Thoracic aorta (tissue), 2 donors: Measurements from ENCODE around the gene FLCN. TPM values are rescaled to one million over a fixed set of nuclear protein-coding genes. Genes with fewer than 3 reads are reported as not detected.

ENCODE experiments used
- ATAC-seq: fragments of 150-250 bp; one replicate; pipeline ENCODE4 v1.8.0; 2017; ENCODE audit warnings: low read depth; ENCODE audit not compliant: insufficient number of reproducible peaks, low FRiP score
- DNase-seq: peaks from one replicate; pipeline ENCODE4 v3.0.0-alpha.2; 2020; ENCODE audit warnings: low spot score
- H3K27ac ChIP-seq, 2 donors: fragments of 200-600 bp; sonication (generic); 1 replicate in 1 of 2; 2 replicates in 1 of 2; pipeline ENCODE4 v1.5.1; 2016; ENCODE audit warnings: mild to moderate bottlenecking in 2 of 2, moderate library complexity in 2 of 2
- H3K27me3 ChIP-seq: fragments of 200-600 bp; sonication (generic); replicated peaks from 2 replicates; pipeline ENCODE4 v1.6.0; 2016; ENCODE audit warnings: mild to moderate bottlenecking; ENCODE audit not compliant: insufficient read depth
- H3K36me3 ChIP-seq: fragments of 200-600 bp; sonication (generic); one replicate; pipeline ENCODE4 v1.5.1; 2016
- H3K4me1 ChIP-seq, 2 donors: fragments of 200-600 bp; sonication (generic); 1 replicate in 1 of 2; 2 replicates in 1 of 2; pipeline versions ENCODE4 v1.5.1 to v1.6.0; 2016; ENCODE audit warnings: low read depth in 2 of 2, mild to moderate bottlenecking in 1 of 2; ENCODE audit not compliant: control insufficient read depth in 1 of 2
- H3K4me3 ChIP-seq: fragments of 200-600 bp; sonication (generic); 2 replicates; pipeline ENCODE4 v1.5.1; 2016; ENCODE audit warnings: mild to moderate bottlenecking
- H3K9me3 ChIP-seq: fragments of 200-600 bp; sonication (generic); 2 replicates; pipeline ENCODE4 v1.5.1; 2016
- CTCF ChIP-seq: fragments of 200-600 bp; sonication (generic); IDR thresholded peaks from one replicate; pipeline ENCODE4 v1.5.1; 2019; ENCODE audit warnings: antibody characterized with exemption
- total RNA-seq, 2 donors: library from RNA; depleted of rRNA; stranded (reverse); fragments of >200 nt; gene quantifications; one replicate each; pipeline versions ENCODE4 v1.1.0 to v1.2.3, GENCODE V29; 2016

The FLCN gene
- total RNA-seq, 2 donors from 2014 or later = 64.3 to 123 TPM

DNA sequence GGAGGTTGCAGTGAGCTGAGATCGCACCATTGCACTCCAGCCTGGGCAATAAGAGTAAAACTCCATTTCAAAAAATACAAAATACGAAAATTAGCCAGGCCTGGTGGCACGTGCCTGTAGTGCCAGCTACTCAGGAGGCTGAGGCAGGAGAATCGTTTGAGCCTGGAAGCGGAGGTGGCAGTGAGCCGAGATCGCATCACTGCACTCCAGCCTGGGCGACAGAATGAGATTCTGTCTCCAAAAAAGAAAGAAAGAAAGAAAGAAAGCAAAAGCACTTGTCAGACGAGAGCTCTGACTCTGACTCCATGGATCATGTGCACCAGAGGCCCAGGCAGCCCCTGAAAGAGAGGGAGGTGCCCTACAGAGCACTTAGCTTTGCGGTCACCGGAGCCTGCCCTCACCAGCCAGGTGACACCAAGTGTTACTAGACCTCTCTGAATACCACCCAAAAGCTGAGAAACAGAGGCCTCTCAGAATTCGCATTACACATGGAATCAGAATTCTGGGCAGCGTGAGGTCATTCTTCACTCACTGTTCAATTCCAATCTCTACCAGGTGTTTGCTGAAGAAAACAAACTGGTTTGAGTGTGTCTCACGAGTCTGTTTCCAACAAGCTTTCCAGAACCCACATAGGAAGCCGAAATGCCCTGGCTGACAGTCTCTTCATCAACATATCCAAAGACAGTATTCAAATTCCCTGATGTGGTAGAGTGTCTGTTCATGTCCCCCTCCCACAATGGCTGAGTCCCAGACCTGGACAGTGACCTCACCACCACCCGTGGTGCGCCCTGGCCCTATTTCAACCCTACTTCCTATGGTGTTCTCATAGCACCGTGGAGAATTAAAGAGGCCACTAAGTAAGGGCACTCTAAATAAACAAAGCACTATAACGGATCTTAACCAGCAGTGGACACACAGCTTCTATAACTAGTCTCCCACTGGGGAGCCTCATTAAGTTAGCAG is 1.5 kb downstream of the FLCN start:
- no peaks in the 10 kb centered on the region for H3K27me3 ChIP-seq
- TF ChIP-seq CTCF = no peak
- ATAC-seq (no peak), DNase-seq (no peak)
- H3K27ac ChIP-seq = peak overlapping the region in 1 of 2 donors; percentile 7
- H3K4me3 ChIP-seq = peak overlapping the region; percentile 99
- peaks cover 0 to 33% of the 10 kb centered on the region in 2 donors for H3K4me1 ChIP-seq
- no peaks in the 10 kb centered on the region for H3K9me3 ChIP-seq
- H3K36me3 ChIP-seq = peaks cover 17% of the 10 kb centered on the region

DNA sequence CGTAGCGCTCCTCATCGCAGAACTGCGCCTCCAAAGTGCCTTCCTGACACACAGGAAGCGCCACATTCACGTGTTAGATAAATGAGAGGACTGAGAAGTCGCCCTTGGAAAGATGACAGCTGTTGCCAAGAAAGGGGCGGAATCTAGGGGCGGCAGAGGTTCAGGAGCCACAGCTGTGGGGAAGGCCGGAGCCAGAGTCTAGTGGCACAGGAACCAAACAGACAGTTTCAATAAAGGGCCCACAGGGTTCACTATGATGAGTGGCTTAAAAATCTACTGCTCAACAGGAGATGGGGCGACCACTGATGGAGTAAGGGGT is 4.7 kb downstream of the FLCN start:
- no peak for ATAC-seq
- Histone ChIP-seq H3K9me3 (no peaks in the 10 kb centered on the region), H3K36me3 (peaks cover 45% of the 10 kb centered on the region), H3K27ac (no peak overlapping the region), H3K4me3 (no peak overlapping the region), H3K27me3 (no peaks in the 10 kb centered on the region), H3K4me1 (peaks cover 0 to 36% of the 10 kb centered on the region in 2 donors)
- DNase-seq = no peak
- no peak for TF ChIP-seq CTCF

GRCh38 chr17:17231621-17232302 is 5.2 kb downstream of the FLCN start:
- Histone ChIP-seq H3K4me1 (peaks cover 0 to 36% of the 10 kb centered on the region in 2 donors), H3K4me3 (no peak overlapping the region), H3K27me3 (no peaks in the 10 kb centered on the region), H3K27ac (no peak overlapping the region), H3K36me3 (peaks cover 50% of the 10 kb centered on the region), H3K9me3 (no peaks in the 10 kb centered on the region)
- DNase-seq = no peak
- TF ChIP-seq CTCF = no peak
- ATAC-seq = no peak

DNA sequence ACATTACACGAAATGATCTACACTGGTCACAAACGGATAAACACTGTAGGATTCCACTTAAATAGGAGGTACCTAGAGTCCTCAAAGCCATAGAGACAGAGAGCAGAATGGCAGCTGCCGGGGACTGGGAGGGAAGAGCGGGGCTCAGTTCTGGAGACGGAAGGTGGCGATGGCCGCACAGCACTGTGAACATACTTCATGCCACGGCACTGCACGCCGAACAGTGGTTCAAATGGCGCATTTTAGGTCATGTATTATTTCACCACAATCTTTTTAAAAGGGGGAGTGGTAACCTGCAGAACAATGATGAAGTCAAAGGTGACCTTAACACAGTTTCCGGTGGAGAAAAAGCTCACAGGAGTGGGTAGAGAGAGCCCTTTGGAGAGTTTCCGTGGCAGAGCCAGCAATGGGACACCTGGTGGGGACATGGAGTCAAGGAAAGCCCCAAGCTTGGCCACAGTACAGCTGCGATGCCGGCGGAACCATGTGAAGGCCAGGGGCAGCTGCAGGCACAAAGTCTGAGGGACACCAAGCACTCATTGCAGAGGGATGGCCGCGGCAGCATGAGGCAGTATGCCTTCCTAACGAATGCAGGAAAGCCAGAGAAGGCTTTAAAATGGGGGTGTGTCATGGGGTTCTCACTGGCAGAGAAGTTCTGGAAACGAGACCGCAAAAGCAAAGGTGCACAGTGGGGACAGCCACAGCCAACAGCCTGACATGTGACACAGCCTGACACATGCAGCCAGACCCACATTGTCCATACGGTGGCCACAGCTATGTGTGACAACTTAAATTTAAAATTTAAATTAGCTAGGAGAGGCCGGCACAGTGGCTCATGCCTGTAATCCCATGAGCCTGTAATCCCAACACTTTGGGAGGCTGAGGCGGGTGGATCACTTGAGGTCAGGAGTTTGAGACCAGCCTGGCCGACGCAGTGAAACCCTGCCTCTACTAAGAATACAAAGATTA is 7.3 kb downstream of the FLCN start:
- H3K27me3 ChIP-seq = no peaks in the 10 kb centered on the region
- ATAC-seq (no peak), DNase-seq (no peak)
- H3K4me1 ChIP-seq = peaks cover 0 to 24% of the 10 kb centered on the region in 2 donors
- no peak overlapping the region for H3K4me3 ChIP-seq
- no peak for TF ChIP-seq CTCF
- peaks cover 70% of the 10 kb centered on the region for H3K36me3 ChIP-seq
- H3K9me3 ChIP-seq = no peaks in the 10 kb centered on the region
- no peak overlapping the region for H3K27ac ChIP-seq
